ENCODE data around the gene NUP160.

DNA sequence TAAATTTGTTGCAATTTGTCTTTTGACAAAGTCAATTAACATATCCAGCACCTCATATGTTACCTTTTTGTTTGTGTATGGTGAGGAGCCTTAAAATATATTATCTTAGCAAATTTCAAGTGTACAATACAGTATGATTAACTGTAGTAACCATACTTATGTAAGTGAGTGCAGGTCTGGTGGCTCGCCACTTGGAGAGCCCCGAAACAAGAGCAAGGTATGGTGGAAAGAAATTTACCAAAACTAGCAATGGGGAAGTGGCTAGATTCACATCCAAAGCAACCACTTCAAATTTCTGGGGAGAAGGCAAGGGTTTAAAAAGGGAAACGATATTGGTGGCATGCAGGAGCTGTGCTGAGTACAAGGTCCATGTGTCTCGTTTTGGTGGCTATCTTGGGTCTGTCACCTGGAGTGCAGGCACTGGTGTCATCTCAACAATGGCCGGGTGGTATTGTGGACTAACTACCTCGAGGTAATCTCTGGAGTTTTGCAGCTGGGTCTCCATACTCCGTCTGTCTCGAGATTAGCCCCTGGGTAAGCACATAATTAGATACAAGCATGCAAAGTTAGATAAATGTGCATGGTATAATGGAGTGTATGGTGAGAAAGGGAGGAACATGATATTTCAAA, 72.8 kb downstream of the NUP160 start:
- TF ChIP-seq CTCF (conservative IDR thresholded peaks at IDR 0.05; ENCODE audit: low read depth, low read length) (no peak), EZH2 (IDR thresholded peaks at IDR 0.05; ENCODE audit: borderline replicate concordance, low read depth, low read length, poor library complexity, severe bottlenecking) (no peak)
